HEK293 (cell line): Measurements from ENCODE around the gene SLC6A1.

ENCODE experiments used
- CTCF ChIA-PET: fragments of 350-600 bp; formaldehyde crosslinking; extraction: SDS; loops from one replicate; lab custom pipeline; 2021; ENCODE audit warnings: antibody characterized with exemption; lab: Yijun Ruan, JAX
- POLR2A ChIA-PET: fragments of 300-600 bp; formaldehyde crosslinking; extraction: SDS; loops from one replicate; lab custom pipeline; 2020; ENCODE audit warnings: antibody characterized with exemption, inconsistent platforms; lab: Yijun Ruan, JAX
- H3K27ac ChIP-seq: fragments of 200-500 bp; sonication (Bioruptor generic); 2 replicates; pipeline ENCODE4 v1.5.1; 2014; ENCODE audit warnings: low read depth, low read length, control low read depth, inconsistent platforms; ENCODE audit errors: extremely low read depth
- H3K36me3 ChIP-seq, 2 experiments: fragments of 200-500 bp in 1 of 2; sonication (Bioruptor generic) in 1 of 2; 1 replicate in 1 of 2; 2 replicates in 1 of 2; pipeline ENCODE4 v1.5.1; 2014 to 2017; ENCODE audit warnings: inconsistent platforms in 2 of 2, low read length in 2 of 2; ENCODE audit not compliant: control insufficient read depth in 2 of 2, insufficient read depth in 1 of 2
- H3K4me1 ChIP-seq: fragments of 200-500 bp; sonication (Bioruptor generic); 2 replicates; pipeline ENCODE4 v1.5.1; 2014; ENCODE audit warnings: mild to moderate bottlenecking, low read length, inconsistent platforms; ENCODE audit not compliant: control insufficient read depth, insufficient read depth
- H3K4me3 ChIP-seq: 2 replicates; pipeline ENCODE4 v1.5.1; 2011; ENCODE audit warnings: low read depth, mild to moderate bottlenecking, control low read depth, low read length, moderate library complexity
- H3K9me3 ChIP-seq: fragments of 200-500 bp; sonication (Bioruptor generic); 2 replicates; pipeline ENCODE4 v1.5.1; 2014; ENCODE audit warnings: low read depth, low read length, inconsistent platforms; ENCODE audit not compliant: control insufficient read depth, insufficient read depth
- HOXD13 ChIP-seq: sonication (generic); formaldehyde crosslinking; IDR thresholded peaks from 2 replicates; pipeline ENCODE4 v1.8.0; 2022; ENCODE audit warnings: missing genetic modification reagents, borderline replicate concordance
- KLF1 ChIP-seq: fragments of 450-650 bp; formaldehyde crosslinking; IDR thresholded peaks from 2 replicates; pipeline ENCODE4 v1.5.1; 2016; ENCODE audit warnings: missing biosample characterization, missing genetic modification characterization
- MEIS1 ChIP-seq: sonication (generic); formaldehyde crosslinking; IDR thresholded peaks from 2 replicates; pipeline ENCODE4 v1.8.1; 2022; ENCODE audit warnings: missing genetic modification reagents, mild to moderate bottlenecking, borderline replicate concordance
- SALL2 ChIP-seq: fragments of 450-650 bp; formaldehyde crosslinking; IDR thresholded peaks from 2 replicates; pipeline ENCODE4 v1.5.0; 2017; ENCODE audit warnings: missing biosample characterization, mild to moderate bottlenecking, missing genetic modification characterization, borderline replicate concordance
- SP2 ChIP-seq: fragments of 450-650 bp; formaldehyde crosslinking; IDR thresholded peaks from 2 replicates; pipeline ENCODE4 v1.5.1; 2016; ENCODE audit warnings: missing biosample characterization, missing genetic modification characterization
- ZNF175 ChIP-seq: fragments of 450-650 bp; formaldehyde crosslinking; IDR thresholded peaks from 2 replicates; pipeline ENCODE4 v1.5.1; 2016; ENCODE audit warnings: missing biosample characterization, missing genetic modification characterization
- ZNF274 ChIP-seq, 2 experiments: fragments of 200-500 bp in 1 of 2; fragments of 450-650 bp in 1 of 2; sonication (Bioruptor generic) in 1 of 2; formaldehyde crosslinking in 1 of 2; IDR thresholded peaks; 2 replicates each; pipeline versions ENCODE4 v1.5.1 to v1.6.1; 2014 to 2016; ENCODE audit warnings: borderline replicate concordance in 1 of 2, inconsistent platforms in 1 of 2, low read length in 1 of 2, missing biosample characterization in 1 of 2, missing genetic modification characterization in 1 of 2
- ZNF335 ChIP-seq: fragments of 450-650 bp; formaldehyde crosslinking; conservative IDR thresholded peaks from 2 replicates; pipeline ENCODE4 v1.5.1; 2016; ENCODE audit warnings: missing biosample characterization, missing genetic modification characterization
- ZNF350 ChIP-seq: fragments of 450-650 bp; formaldehyde crosslinking; IDR thresholded peaks from 2 replicates; pipeline ENCODE4 v1.5.0; 2017; ENCODE audit warnings: missing biosample characterization, mild to moderate bottlenecking, missing genetic modification characterization
- ZNF423 ChIP-seq: fragments of 450-650 bp; formaldehyde crosslinking; IDR thresholded peaks from 2 replicates; pipeline ENCODE4 v1.5.1; 2016; ENCODE audit warnings: missing biosample characterization, missing genetic modification characterization
- ZNF544 ChIP-seq: fragments of 450-650 bp; formaldehyde crosslinking; IDR thresholded peaks from 2 replicates; pipeline ENCODE4 v1.5.0; 2017; ENCODE audit warnings: missing biosample characterization, missing genetic modification characterization
- ZNF548 ChIP-seq: fragments of 450-650 bp; formaldehyde crosslinking; IDR thresholded peaks from 2 replicates; pipeline ENCODE4 v1.5.1; 2016; ENCODE audit warnings: missing biosample characterization, missing genetic modification characterization
- ZNF561 ChIP-seq: fragments of 450-650 bp; IDR thresholded peaks from 2 replicates; pipeline ENCODE4 v1.5.1; 2018; ENCODE audit warnings: missing biosample characterization, missing genetic modification characterization, borderline replicate concordance
- ZNF585B ChIP-seq: fragments of 450-650 bp; formaldehyde crosslinking; IDR thresholded peaks from 2 replicates; pipeline ENCODE4 v1.5.1; 2016; ENCODE audit warnings: missing biosample characterization, missing genetic modification characterization
- ZNF600 ChIP-seq: fragments of 450-650 bp; formaldehyde crosslinking; IDR thresholded peaks from 2 replicates; pipeline ENCODE4 v1.5.1; 2016; ENCODE audit warnings: missing biosample characterization, missing genetic modification characterization
- ZNF658 ChIP-seq: fragments of 450-650 bp; formaldehyde crosslinking; IDR thresholded peaks from 2 replicates; pipeline ENCODE4; 2016; ENCODE audit warnings: missing biosample characterization, missing genetic modification characterization
- ZNF792 ChIP-seq: fragments of 450-650 bp; formaldehyde crosslinking; IDR thresholded peaks from 2 replicates; pipeline ENCODE4 v1.5.1; 2016; ENCODE audit warnings: missing biosample characterization, missing genetic modification characterization
- ZSCAN30 ChIP-seq: fragments of 450-650 bp; IDR thresholded peaks from 2 replicates; pipeline ENCODE4 v1.5.1; 2018; ENCODE audit warnings: missing biosample characterization, mild to moderate bottlenecking, missing genetic modification characterization, moderate library complexity
- TF ChIP-seq, protein P1 (sequence below): fragments of 450-650 bp; formaldehyde crosslinking; IDR thresholded peaks from 2 replicates; pipeline ENCODE4 v1.5.1; 2016; ENCODE audit warnings: missing biosample characterization, missing genetic modification characterization
- TF ChIP-seq, protein P2 (sequence below): fragments of 450-650 bp; formaldehyde crosslinking; IDR thresholded peaks from 2 replicates; pipeline ENCODE4 v1.5.1; 2017; ENCODE audit warnings: missing biosample characterization, missing genetic modification characterization
- TF ChIP-seq, protein P3 (sequence below): fragments of 450-650 bp; formaldehyde crosslinking; IDR thresholded peaks from 2 replicates; pipeline ENCODE4 v1.5.1; 2016; ENCODE audit warnings: missing biosample characterization, missing genetic modification characterization, borderline replicate concordance

Gene SLC6A1

DNA sequence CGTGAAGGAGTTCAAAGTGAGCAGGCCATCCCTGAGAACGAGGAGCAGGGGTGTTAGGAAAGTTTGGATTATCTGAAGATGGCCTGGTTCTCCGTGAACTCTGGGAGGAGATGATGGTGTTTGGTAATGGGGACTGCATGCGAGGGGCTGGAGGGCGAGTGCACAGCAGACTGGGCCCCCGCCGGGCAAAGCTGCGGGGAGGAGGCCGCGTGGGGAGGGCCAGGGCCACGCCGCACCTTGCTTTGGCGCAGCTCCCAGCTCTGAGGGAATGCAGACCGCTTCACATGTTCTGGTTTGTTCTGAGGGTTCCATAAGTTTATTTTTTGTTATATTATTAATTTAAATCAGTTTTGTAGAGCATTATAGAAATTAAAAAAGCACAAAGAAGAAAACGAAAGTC lies 22.2 kb downstream of the SLC6A1 start:
- CTCF ChIA-PET, result interaction anchor here (0.7 kb wide), 1 partner anchor 42 kb away, joined by 4 read pairs; no protein-coding TSS in a partner anchor
- Histone ChIP-seq H3K36me3 (no peaks in the 10 kb centered on the region), H3K9me3 (no peaks in the 10 kb centered on the region), H3K27ac (no peak overlapping the region), H3K4me3 (no peak overlapping the region)
- TF ChIP-seq MEIS1 (CRISPR knock-in tag) (no peak), HOXD13 (CRISPR knock-in tag) (no peak), ZNF175 (tag by site-specific recombination) (no peak), SALL2 (tag by site-specific recombination) (no peak)
- TF ChIP-seq, all 188 proteins: peak for 0
- POLR2A ChIA-PET, result no interaction called here
- no peaks in the 10 kb centered on the region; the same call in 1 of the 2 replicates for H3K4me1 ChIP-seq

DNA sequence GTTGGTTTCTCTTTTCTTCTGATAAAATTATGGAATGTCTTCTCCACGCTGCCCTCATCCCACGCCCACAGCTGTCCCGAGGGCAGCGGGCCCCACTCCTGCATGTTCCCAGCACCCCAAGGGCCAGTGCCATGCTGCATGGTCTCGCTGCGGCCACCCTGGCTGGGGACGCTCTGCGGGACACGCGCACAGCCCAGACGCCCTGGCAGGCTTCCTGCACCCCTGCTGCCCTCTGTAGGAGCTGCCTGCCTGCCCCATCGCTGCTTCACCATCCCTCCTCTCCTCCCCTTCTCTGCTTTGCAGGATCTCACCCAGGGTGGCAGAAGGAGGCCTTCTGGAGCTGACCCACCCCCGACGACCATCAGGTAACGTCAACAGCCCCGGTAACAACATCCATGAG lies 22.8 kb downstream of the SLC6A1 start:
- Histone ChIP-seq H3K36me3 (no peaks in the 10 kb centered on the region), H3K27ac (no peak overlapping the region), H3K9me3 (no peaks in the 10 kb centered on the region), H3K4me3 (no peak overlapping the region), H3K4me1 (no peaks in the 10 kb centered on the region; the same call in 1 of the 2 replicates)
- TF ChIP-seq ZNF335 (tag by site-specific recombination), result no peak
- TF ChIP-seq ZNF585B (tag by site-specific recombination), result no peak
- no peak for TF ChIP-seq ZNF792 (tag by site-specific recombination)
- TF ChIP-seq HOXD13 (CRISPR knock-in tag), result no peak
- no peak for TF ChIP-seq ZNF350 (tag by site-specific recombination)
- TF ChIP-seq ZNF600 (tag by site-specific recombination), result no peak
- no peak for TF ChIP-seq ZNF423 (tag by site-specific recombination)
- TF ChIP-seq SP2 (tag by site-specific recombination), result no peak
- TF ChIP-seq ZNF274 (IDR thresholded peaks at IDR 0.05; ENCODE audit: low read length), result no peak
- no peak for TF ChIP-seq ZNF274 (tag by site-specific recombination; IDR thresholded peaks at IDR 0.05; ENCODE audit: borderline replicate concordance)
- no peak for TF ChIP-seq ZNF544
- ChIA-PET CTCF (interaction anchor here (0.6 to 1.2 kb wide), 3 partner anchors 45 to 684 kb away, joined by 3 to 4 read pairs (median 3); no protein-coding TSS in a partner anchor), POLR2A (no interaction called here)

DNA sequence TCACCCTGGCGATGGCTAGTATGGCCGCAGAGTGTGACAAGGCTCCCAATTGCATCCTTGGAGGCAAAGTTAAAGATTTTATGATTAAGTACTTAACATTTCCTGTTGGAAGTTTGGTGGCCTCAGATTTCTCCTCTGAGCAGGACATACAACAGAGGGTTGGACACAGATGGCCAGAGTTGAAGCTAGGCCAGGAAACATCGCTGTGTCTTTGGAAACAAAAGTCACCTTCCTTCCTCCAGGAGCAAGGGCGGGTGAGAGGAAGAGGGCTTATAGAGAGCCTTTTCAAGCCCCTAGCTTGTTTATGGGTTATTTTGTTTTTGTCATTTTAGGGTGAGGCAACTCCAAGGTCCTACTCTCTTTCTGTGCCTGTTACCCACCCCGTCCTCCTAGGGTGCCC lies 24.2 kb downstream of the SLC6A1 start:
- TF ChIP-seq KLF1 (no peak), ZNF658 (tag by site-specific recombination) (no peak), ZSCAN30 (tag by site-specific recombination) (no peak), ZNF548 (tag by site-specific recombination) (no peak), ZNF561 (tag by site-specific recombination) (no peak)
- TF ChIP-seq, protein P1, sequence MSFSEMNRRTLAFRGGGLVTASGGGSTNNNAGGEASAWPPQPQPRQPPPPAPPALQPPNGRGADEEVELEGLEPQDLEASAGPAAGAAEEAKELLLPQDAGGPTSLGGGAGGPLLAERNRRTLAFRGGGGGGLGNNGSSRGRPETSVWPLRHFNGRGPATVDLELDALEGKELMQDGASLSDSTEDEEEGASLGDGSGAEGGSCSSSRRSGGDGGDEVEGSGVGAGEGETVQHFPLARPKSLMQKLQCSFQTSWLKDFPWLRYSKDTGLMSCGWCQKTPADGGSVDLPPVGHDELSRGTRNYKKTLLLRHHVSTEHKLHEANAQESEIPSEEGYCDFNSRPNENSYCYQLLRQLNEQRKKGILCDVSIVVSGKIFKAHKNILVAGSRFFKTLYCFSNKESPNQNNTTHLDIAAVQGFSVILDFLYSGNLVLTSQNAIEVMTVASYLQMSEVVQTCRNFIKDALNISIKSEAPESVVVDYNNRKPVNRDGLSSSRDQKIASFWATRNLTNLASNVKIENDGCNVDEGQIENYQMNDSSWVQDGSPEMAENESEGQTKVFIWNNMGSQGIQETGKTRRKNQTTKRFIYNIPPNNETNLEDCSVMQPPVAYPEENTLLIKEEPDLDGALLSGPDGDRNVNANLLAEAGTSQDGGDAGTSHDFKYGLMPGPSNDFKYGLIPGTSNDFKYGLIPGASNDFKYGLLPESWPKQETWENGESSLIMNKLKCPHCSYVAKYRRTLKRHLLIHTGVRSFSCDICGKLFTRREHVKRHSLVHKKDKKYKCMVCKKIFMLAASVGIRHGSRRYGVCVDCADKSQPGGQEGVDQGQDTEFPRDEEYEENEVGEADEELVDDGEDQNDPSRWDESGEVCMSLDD (tag by site-specific recombination), result no peak
- TF ChIP-seq, protein P2, sequence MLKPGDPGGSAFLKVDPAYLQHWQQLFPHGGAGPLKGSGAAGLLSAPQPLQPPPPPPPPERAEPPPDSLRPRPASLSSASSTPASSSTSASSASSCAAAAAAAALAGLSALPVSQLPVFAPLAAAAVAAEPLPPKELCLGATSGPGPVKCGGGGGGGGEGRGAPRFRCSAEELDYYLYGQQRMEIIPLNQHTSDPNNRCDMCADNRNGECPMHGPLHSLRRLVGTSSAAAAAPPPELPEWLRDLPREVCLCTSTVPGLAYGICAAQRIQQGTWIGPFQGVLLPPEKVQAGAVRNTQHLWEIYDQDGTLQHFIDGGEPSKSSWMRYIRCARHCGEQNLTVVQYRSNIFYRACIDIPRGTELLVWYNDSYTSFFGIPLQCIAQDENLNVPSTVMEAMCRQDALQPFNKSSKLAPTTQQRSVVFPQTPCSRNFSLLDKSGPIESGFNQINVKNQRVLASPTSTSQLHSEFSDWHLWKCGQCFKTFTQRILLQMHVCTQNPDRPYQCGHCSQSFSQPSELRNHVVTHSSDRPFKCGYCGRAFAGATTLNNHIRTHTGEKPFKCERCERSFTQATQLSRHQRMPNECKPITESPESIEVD, result no peak
- TF ChIP-seq, protein P3, sequence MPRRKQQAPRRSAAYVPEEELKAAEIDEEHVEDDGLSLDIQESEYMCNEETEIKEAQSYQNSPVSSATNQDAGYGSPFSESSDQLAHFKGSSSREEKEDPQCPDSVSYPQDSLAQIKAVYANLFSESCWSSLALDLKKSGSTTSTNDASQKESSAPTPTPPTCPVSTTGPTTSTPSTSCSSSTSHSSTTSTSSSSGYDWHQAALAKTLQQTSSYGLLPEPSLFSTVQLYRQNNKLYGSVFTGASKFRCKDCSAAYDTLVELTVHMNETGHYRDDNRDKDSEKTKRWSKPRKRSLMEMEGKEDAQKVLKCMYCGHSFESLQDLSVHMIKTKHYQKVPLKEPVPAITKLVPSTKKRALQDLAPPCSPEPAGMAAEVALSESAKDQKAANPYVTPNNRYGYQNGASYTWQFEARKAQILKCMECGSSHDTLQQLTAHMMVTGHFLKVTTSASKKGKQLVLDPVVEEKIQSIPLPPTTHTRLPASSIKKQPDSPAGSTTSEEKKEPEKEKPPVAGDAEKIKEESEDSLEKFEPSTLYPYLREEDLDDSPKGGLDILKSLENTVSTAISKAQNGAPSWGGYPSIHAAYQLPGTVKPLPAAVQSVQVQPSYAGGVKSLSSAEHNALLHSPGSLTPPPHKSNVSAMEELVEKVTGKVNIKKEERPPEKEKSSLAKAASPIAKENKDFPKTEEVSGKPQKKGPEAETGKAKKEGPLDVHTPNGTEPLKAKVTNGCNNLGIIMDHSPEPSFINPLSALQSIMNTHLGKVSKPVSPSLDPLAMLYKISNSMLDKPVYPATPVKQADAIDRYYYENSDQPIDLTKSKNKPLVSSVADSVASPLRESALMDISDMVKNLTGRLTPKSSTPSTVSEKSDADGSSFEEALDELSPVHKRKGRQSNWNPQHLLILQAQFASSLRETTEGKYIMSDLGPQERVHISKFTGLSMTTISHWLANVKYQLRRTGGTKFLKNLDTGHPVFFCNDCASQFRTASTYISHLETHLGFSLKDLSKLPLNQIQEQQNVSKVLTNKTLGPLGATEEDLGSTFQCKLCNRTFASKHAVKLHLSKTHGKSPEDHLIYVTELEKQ, result no peak
- ChIA-PET POLR2A (no interaction called here), CTCF (interaction anchor here (2.1 kb wide), 1 partner anchor 34 kb away, joined by 6 read pairs; no protein-coding TSS in a partner anchor)
- Histone ChIP-seq H3K4me1 (no peaks in the 10 kb centered on the region), H3K36me3 (no peaks in the 10 kb centered on the region), H3K4me3 (no peak overlapping the region), H3K27ac (no peak overlapping the region), H3K9me3 (no peaks in the 10 kb centered on the region)
